Stimulated activated CD8-positive, alpha-beta memory T cell treated with anti-CD3 and anti-CD28 coated beads, Interleukin-12 subunit alpha, Interleukin-12 subunit beta, amount 100 ng/mL, for 1 hour (primary cell): ENCODE data around the gene RNF145.

Experiments used
- DNase-seq: peaks from one replicate; pipeline ENCODE4 v3.0.0-alpha.2; 2020; ENCODE audit warnings: low read depth

Gene RNF145

DNA sequence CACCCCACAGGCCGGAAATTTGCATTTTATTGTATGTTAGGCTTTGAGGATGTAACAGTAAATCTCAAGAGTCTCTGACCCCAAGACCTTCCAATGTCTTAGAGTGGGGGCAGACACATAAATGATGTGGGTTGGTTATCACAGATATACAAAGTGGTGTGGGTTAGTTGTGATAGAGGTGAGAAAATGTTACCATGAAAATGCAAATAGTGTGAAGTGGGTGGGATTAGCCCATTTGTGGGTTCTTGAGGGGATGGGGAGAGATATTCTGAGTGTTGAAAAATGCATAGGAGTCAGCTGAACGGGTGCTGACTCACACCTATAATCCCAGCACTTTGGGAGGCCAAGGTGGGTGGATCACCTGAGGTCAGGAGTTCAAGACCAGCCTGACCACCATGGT is 7.9 kb upstream of the RNF145 start:
- no peak for DNase-seq

GRCh38 chr5:159216454-159216853 is 7.1 kb upstream of the RNF145 start:
- no peak for DNase-seq

DNA sequence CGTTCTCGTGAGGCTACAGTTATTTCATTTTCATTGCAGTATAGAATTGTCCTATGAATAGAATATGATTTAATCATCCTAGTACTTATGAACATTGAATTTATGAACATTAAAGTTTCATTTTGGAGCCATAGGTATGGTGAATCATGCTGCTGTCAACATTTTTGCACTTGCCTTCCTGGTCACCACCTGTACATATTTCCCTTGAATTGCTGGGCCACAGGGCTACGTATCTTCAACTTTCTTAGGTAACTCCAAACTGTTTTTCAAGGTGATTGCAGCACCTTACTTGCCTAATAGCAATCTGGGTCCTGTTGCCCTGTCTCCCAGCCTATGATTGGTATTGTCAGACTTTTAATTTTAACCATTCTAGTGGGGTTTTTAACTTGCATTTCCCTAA is 6.5 kb upstream of the RNF145 start:
- DNase-seq = no peak

DNA sequence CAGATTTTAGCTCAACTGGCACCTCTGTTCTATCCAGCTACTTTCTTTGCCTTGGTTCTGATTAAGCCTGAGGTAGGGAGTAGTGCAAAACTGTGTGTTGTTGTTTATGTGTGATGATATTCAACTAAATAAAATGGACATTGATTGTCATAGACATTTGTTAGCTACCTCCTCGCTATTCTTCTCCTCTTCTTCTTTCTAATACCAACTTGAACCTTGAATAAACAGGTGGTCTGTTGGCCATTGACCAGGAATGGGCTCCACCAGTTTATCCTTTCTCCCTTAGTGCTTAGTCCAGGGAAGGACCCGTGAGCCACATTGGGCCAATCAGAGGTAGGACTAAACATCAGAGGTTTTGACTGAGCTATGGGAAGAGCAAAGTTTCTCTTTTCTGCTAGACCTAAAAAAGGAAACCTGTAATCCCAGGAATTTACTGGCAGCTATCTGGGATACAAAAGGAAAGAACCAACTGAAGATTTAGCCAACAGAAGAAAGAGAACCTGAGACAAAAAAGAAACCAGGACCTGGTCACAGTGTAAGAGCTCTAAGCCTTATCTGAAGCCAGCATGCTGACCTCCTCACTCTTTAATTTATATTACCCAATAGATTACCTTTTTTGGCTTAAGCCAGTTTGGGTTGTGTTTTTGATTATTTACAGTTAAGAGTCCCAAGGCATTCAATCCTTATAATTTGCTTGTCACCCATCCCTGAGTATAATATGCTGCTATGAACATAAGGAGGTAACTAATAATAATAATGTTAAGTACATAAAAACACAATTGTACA is 5.3 kb upstream of the RNF145 start:
- DNase-seq = no peak

GRCh38 chr5:159212657-159213462 is 3.5 kb upstream of the RNF145 start:
- DNase-seq = no peak

DNA sequence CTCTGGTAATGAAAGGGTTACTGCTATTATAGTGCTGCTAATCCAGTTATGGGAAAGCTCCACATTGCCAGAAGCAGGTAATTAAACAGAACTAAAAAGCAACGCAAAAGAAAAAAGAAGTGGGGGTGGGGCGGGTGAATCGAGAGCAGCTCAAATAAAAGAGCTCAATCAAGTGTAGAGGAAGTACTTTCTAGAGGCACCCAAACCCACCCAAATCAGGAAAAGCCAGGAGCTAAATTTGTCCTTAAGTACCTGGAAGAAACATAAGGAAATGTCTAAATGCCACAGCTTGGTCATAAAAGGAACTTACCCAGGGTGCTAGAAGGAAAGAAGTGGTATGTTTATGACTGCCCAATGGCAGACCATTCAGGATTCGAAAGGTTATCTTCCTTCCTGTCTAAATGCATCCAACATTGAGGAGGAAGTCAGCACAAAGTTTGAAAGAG is 2.4 kb upstream of the RNF145 start:
- DNase-seq = no peak

- no peak for DNase-seq
Measured at GRCh38 chr5:159210846-159211245, 1.5 kb upstream of the RNF145 start.

GRCh38 chr5:159210210-159210661 is 883 bp upstream of the RNF145 start:
- no peak for DNase-seq

DNA sequence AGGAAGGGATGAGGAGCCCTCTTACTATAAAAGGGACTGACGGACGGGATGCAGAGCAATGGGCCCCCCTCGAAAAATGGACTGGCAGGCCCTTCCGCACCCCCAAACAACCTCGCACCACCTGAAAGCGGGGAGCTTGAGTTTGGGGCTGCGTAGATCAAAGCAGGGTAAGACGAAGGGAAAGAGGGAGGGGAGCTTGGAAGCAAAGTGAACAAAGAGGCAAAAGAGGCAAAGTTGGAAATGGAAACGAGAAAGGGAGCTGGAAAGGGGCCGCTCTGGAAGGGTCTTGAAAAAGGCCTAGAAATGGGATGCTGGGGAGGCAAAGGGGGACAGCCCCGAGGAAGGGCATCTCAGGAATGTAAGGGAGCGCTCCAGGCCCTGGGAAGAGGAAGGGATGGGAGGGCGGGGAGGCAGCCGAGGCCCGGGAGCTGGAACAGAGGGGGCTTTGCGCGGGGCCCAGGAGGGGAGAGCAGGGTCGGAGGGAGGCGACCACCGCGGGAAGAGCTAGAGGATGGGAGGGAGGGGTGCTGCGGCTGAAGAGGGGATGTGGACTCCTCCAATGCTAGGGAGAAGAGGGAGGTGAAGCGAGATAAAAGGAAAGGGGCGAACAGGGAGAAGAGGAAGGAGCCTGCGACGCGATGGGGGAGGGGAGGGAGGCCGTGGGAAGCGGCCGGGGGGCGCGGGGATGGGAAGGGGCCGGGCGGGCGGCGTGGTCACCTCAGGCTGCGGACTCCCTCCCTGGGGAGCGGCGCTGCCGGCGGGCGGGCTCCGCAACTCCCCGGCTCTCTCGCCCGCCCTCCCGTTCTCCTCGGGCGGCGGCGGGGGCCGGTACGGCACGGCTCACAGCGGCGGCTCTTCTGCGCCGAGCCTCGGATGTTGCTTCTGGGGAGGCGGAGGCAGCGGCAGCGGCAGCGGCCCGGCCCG is 577 bp downstream of the RNF145 start:
- no peak for DNase-seq

- peak; percentile 57 for DNase-seq
Measured at GRCh38 chr5:159207686-159208513, 1.5 kb downstream of the RNF145 start.

- DNase-seq = no peak
Measured at GRCh38 chr5:159207222-159207685, 2.1 kb downstream of the RNF145 start.

DNA sequence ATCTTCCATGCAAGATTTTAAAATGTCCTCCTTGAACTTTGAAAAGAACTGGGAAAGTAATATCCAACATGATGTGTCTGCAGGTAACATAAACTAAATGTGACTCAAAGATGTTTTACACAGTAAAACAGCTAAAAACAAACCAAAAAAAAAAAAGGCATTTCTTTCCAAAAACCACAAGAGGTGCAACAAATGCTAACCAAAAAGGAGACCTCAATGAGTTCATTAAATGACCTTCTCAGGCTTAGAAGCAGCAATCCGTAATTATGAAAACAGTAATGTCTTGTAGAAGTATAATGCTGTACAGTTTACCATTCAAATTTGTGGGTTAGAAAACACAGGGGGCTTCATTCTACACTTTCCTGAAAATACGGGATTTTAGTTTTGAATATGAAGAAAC is 2.5 kb downstream of the RNF145 start:
- DNase-seq = no peak

- no peak for DNase-seq
Measured at GRCh38 chr5:159206368-159206767, 3.0 kb downstream of the RNF145 start.

DNA sequence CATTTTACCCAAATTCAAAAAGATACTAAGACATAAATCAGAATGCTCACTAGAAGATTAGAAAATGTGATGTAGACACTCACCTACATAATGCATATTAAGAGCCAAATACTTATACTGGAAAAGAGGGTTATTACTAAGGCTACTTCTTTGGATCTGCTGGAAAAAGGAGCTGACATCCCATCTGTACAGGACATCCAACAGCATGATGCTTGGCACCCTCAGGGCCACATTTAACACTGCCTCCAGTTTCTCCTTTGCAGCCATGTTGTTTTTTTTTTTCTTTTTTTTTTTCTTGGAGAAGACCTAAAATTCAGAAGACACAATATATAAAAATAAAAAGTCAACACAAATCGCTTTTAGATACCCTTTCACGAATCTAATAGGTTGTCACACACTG is 6.0 kb downstream of the RNF145 start:
- no peak for DNase-seq

DNA sequence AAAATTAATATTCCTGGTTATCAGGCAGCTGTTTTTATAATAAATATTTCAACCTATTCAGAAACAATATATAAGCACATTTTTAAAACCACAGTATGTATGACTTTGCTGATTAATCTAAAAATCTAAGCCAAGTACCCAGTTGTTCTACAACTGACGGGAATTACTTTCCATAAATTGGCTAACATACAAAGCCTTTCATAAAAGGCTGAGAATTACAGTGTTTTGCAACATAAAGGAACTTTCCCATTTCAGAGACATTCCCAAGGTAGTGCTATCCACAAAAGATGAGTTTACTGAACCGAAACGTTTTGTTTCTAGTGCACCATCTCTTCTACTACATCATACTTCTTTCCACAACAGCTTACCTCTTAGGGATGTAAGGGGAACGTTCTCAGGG is 7.2 kb downstream of the RNF145 start:
- no peak for DNase-seq

GRCh38 chr5:159199780-159200179 is 9.6 kb downstream of the RNF145 start:
- no peak for DNase-seq

- DNase-seq = no peak
Measured at GRCh38 chr5:159199225-159199624, 10.1 kb downstream of the RNF145 start.

DNA sequence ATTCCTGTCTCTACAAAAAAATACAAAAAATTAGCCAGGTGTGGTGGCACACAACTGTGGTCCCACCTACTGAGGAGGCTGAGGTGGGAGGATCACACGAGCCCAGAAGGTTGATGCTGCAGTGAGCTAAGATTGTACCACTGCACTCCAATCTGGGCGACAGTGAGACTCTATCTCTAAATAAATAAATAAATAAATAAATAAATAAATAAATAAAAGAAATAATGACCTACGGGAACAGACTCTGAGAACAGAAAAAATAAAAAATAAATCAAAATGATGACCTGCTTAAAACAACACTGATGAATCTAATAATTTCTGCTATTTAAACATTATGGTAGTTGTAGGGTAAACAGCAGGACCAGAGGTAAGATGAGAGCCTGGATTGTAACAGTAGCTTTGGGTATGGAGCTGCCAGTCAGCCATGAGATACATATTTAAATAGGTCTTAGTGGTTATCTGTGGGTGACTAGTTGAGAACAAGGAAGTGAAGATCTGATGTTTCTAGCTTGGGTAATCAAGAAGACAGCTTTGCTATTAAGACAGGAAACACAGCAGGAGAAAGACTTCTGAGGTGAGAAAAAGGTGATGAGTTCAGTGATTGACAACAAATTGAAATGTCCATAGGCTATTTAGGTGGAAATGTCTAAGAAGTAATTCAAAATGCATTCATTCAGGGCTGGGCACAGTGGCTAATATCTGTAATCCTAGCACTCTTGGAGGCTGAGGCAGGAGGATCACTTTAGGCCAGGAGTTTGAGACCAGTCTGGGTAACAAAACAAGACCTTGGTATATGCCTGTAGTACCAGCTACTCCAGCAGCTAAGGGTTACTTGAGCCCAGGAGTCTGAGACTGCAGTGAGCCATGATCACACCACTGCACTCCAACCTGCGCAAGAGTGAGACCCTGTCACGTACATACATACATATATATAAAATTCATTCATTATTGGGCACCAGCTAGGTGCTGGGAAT is 11.0 kb downstream of the RNF145 start:
- no peak for DNase-seq

GRCh38 chr5:159195775-159196174 is 13.6 kb downstream of the RNF145 start:
- DNase-seq = no peak

DNA sequence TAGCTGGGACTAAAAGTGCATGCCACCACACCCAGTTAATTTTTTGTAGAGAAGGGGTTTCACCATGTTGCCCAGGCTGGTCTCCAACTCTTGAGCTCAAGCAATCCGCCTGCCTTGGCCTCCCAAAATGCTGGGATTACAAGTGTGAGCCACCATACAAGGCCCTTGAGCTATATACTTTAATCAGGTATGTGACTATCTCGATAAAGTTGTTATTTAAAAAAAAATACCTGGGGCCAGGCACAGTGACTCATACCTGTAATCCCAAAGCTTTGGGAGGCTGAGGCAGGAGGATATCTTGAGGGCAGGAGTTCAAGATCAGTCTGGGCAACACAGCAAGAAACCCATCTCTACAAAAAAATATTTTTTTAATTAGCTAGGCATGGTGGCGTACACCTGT is 19.2 kb downstream of the RNF145 start:
- no peak for DNase-seq
